ENCODE results near the gene CDR2.

DNA sequence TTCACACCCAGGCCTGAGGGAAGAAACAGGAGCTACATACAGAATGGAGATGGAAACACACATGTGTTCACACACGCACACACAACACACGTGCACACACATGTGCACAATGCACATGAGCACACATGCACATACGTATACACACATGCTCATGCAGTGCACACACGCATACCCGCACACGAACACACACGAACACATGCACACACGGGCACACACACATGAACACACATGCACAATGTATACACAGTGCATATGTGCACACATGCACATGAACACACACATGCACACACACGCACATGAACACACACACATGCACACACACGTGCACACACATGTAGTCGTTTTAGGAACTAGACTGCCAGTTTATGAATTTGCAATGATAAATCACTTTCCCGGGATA is 49.3 kb upstream of the CDR2 start:
- no peak for TF ChIP-seq EZH2 (IDR thresholded peaks at IDR 0.05; ENCODE audit: borderline replicate concordance)
- TF ChIP-seq, protein P1, sequence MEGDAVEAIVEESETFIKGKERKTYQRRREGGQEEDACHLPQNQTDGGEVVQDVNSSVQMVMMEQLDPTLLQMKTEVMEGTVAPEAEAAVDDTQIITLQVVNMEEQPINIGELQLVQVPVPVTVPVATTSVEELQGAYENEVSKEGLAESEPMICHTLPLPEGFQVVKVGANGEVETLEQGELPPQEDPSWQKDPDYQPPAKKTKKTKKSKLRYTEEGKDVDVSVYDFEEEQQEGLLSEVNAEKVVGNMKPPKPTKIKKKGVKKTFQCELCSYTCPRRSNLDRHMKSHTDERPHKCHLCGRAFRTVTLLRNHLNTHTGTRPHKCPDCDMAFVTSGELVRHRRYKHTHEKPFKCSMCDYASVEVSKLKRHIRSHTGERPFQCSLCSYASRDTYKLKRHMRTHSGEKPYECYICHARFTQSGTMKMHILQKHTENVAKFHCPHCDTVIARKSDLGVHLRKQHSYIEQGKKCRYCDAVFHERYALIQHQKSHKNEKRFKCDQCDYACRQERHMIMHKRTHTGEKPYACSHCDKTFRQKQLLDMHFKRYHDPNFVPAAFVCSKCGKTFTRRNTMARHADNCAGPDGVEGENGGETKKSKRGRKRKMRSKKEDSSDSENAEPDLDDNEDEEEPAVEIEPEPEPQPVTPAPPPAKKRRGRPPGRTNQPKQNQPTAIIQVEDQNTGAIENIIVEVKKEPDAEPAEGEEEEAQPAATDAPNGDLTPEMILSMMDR (IDR thresholded peaks at IDR 0.05; ENCODE audit: poor library complexity), result no peak
